Right lobe of liver (tissue), 6 donors: ENCODE results near the gene DUSP1. TPM values are rescaled to one million over a fixed set of nuclear protein-coding genes. Genes with fewer than 3 reads are reported as not detected.
A peak's percentile ranks its signal among the peaks of the same experiment; 100 is the strongest.
"Not testable (repeated sequence)": the region's sequence is repeated elsewhere in the genome, so short reads cannot be mapped to it uniquely, and the experiment has no call there.

Experiments
- ATAC-seq, 4 donors: fragments of 200-7000 bp; cut with Tn5 transposase; one replicate each; pipeline ENCODE4 v1.9.1; 2020; ENCODE audit warnings: mild to moderate bottlenecking in 4 of 4, moderate library complexity in 4 of 4
- DNase-seq, 3 donors: peaks; one replicate each; pipeline ENCODE4 v3.0.0-alpha.2; 2020
- H3K27ac ChIP-seq, 3 donors: fragments of 200-600 bp; one replicate each; pipeline ENCODE4 v1.8.0; 2022
- H3K27me3 ChIP-seq, 2 donors: fragments of 200-600 bp; one replicate each; pipeline ENCODE4 v1.8.0; 2022
- H3K36me3 ChIP-seq, 4 donors: fragments of 200-600 bp; sonication (generic) in 1 of 4; one replicate each; pipeline versions ENCODE4 v1.5.1 to v1.8.0; 2017 to 2022; ENCODE audit warnings: control low read depth in 1 of 4
- H3K4me1 ChIP-seq, 4 donors: fragments of 200-600 bp; sonication (generic) in 1 of 4; one replicate each; pipeline versions ENCODE4 v1.5.1 to v1.8.0; 2017 to 2022; ENCODE audit warnings: control low read depth in 1 of 4
- H3K4me3 ChIP-seq, 3 donors: fragments of 200-600 bp; one replicate each; pipeline ENCODE4 v1.8.0; 2022
- H3K9me3 ChIP-seq, 4 donors: fragments of 200-600 bp; sonication (generic) in 1 of 4; one replicate each; pipeline versions ENCODE4 v1.5.1 to v1.8.0; 2017 to 2022; ENCODE audit warnings: control low read depth in 1 of 4
- CTCF ChIP-seq, 4 donors: fragments of 200-600 bp in 3 of 4; fragments of 450-650 bp in 1 of 4; IDR thresholded peaks; one replicate each; pipeline versions ENCODE4 v1.5.1 to v1.8.0; 2016 to 2022; ENCODE audit warnings: antibody characterized with exemption in 4 of 4, mild to moderate bottlenecking in 2 of 4
- POLR2A ChIP-seq: fragments of 450-650 bp; IDR thresholded peaks from one replicate; pipeline ENCODE4 v1.6.1; 2017; ENCODE audit warnings: antibody characterized with exemption, mild to moderate bottlenecking
- WGBS: methylation state at CpG from one replicate; pipeline ENCODE4 v1.1.6; 2018; ENCODE audit warnings: low coverage, low lambda C conversion rate; ENCODE audit not compliant: insufficient coverage; ENCODE audit errors: missing lambda C conversion rate; 5-methylcytosine and 5-hydroxymethylcytosine counted together
- intact Hi-C, 2 donors: fragments of 100-400 bp; cut with DNase I; formaldehyde crosslinking; loops; one replicate each; pipeline versions ENCODE4 v1.11.2 to v1.14.1; 2022
- total RNA-seq, 6 experiments: library from RNA; depleted of rRNA in 2 of 6; stranded (reverse); fragments of >200 nt in 2 of 6; fragmentation: NEBNext Ultra II Directional in 3 of 6; extraction: Animal tissue kit (Norgen Biotek cat#: 25700) in 3 of 6; gene quantifications; one replicate each; pipeline versions ENCODE4 v1.1.0 to v1.2.4, GENCODE V29; 2016 to 2023
- donor health status: DM: no; HTN: yes; CAD: no.
- donor health status: DM: no; HTN: no; CAD: no.
- donor health status: DM: no; HTN: no; CAD: no.
- donor health status: DM: no; HTN: yes; CAD: no.
- donor health status: DM: no; HTN: yes; CAD: no.

DUSP1 gene
- total RNA-seq, 6 experiments from 2014 or later: 106 to 407 (median 232) TPM

- no peaks in the 10 kb centered on the region for H3K36me3 ChIP-seq
- no peak for DNase-seq
- ATAC-seq: peak in 3 of 4 donors; percentile 23 to 48 (median 27)
- intact Hi-C loops: no loop called here
- H3K9me3 ChIP-seq: no peaks in the 10 kb centered on the region
- TF ChIP-seq POLR2A: no peak
- TF ChIP-seq CTCF (IDR thresholded peaks at IDR 0.05): no peak
- WGBS: 61% methylated on average over 5 of the region's 7 CpGs
- H3K27ac ChIP-seq: no peak overlapping the region
- H3K4me3 ChIP-seq: no peak overlapping the region
- H3K27me3 ChIP-seq: no peaks in the 10 kb centered on the region
- no peaks in the 10 kb centered on the region for H3K4me1 ChIP-seq
Measured at GRCh38 chr5:172817664-172818063, 46.7 kb upstream of the DUSP1 start.

GRCh38 chr5:172816925-172817562, 46.0 kb upstream of the DUSP1 start:
- Histone ChIP-seq H3K4me3 (no peak overlapping the region), H3K4me1 (no peaks in the 10 kb centered on the region), H3K36me3 (no peaks in the 10 kb centered on the region), H3K9me3 (no peaks in the 10 kb centered on the region), H3K27me3 (no peaks in the 10 kb centered on the region), H3K27ac (no peak overlapping the region)
- whole genome bisulfite sequencing: 55% methylated on average over 5 of the region's 5 CpGs
- intact Hi-C loops: no loop called here
- DNase-seq (no peak), ATAC-seq (peak in 3 of 4 donors; percentile 40 to 80 (median 69))
- no peak for TF ChIP-seq CTCF (IDR thresholded peaks at IDR 0.05)
- TF ChIP-seq POLR2A: no peak

- intact Hi-C loops: no loop called here
- Histone ChIP-seq H3K27me3 (no peaks in the 10 kb centered on the region), H3K9me3 (no peaks in the 10 kb centered on the region), H3K4me1 (no peaks in the 10 kb centered on the region), H3K27ac (no peak overlapping the region), H3K4me3 (no peak overlapping the region), H3K36me3 (no peaks in the 10 kb centered on the region)
- TF ChIP-seq POLR2A: no peak
- no peak for TF ChIP-seq CTCF (IDR thresholded peaks at IDR 0.05)
- WGBS: 53% methylated on average over 7 of the region's 7 CpGs
- ATAC-seq: no peak
- DNase-seq: no peak
Measured at GRCh38 chr5:172815631-172816030, 44.6 kb upstream of the DUSP1 start.

GRCh38 chr5:172810996-172811395, 40.0 kb upstream of the DUSP1 start:
- ATAC-seq, intact Hi-C loops, H3K4me1 ChIP-seq, H3K27me3 ChIP-seq, H3K4me3 ChIP-seq, H3K36me3 ChIP-seq, DNase-seq, H3K27ac ChIP-seq, H3K9me3 ChIP-seq: not testable (repeated sequence)
- WGBS: 100% methylated on average over 2 of the region's 4 CpGs

- no peak overlapping the region for H3K4me3 ChIP-seq
- H3K27ac ChIP-seq: no peak overlapping the region
- ATAC-seq (no peak), DNase-seq (no peak)
- WGBS: 100% methylated on average over 2 of the region's 2 CpGs
- TF ChIP-seq CTCF (IDR thresholded peaks at IDR 0.05): no peak
- no peak for TF ChIP-seq POLR2A
- peaks cover 0 to 8% (median 2%) of the 10 kb centered on the region in 4 donors for H3K4me1 ChIP-seq
- H3K36me3 ChIP-seq: no peaks in the 10 kb centered on the region
- H3K27me3 ChIP-seq: no peaks in the 10 kb centered on the region
- H3K9me3 ChIP-seq: no peaks in the 10 kb centered on the region
- intact Hi-C loops: no loop called here
Measured at GRCh38 chr5:172809774-172810173, 38.8 kb upstream of the DUSP1 start.
